ACHN (cell line): ENCODE results near the gene KIAA2012.
A peak's percentile ranks its signal among the peaks of the same experiment; 100 is the strongest.

ENCODE experiments used
- DNase-seq: peaks from one replicate; pipeline ENCODE4 v3.0.0-alpha.2; 2015
- in situ Hi-C: cut with HindIII; loops from 2 replicates; pipeline ENCODE4 v1.10.0; 2017; ENCODE audit warnings: low sequenced_read_pairs, low pct_ligation_motif_present, low pct_unique_long_range_greater_than_20kb

The KIAA2012 gene

GRCh38 chr2:202072737-202073401 lies at the start of gene KIAA2012:
KIAA2012 (plus strand) TSS chr2:202073255; CDS start chr2:202073628, 373 bp downstream.
- in situ Hi-C loops, result no loop called here
- DNase-seq, result no peak

- no peak for DNase-seq
- in situ Hi-C loops, result no loop called here
Observed at GRCh38 chr2:202023904-202024266, 49.2 kb upstream of the KIAA2012 start.

- no peak for DNase-seq
- in situ Hi-C loops, result no loop called here
Observed at GRCh38 chr2:202024871-202025270, 48.2 kb upstream of the KIAA2012 start.

- in situ Hi-C loops, result no loop called here
- DNase-seq, result no peak
Observed at GRCh38 chr2:202025816-202026215, 47.2 kb upstream of the KIAA2012 start.

GRCh38 chr2:202026507-202026906 lies 46.5 kb upstream of the KIAA2012 start:
- DNase-seq, result no peak
- in situ Hi-C loops, result no loop called here

- no peak for DNase-seq
- in situ Hi-C loops, result no loop called here
Observed at GRCh38 chr2:202030691-202031090, 42.4 kb upstream of the KIAA2012 start.

GRCh38 chr2:202031246-202031951 lies 41.7 kb upstream of the KIAA2012 start:
- DNase-seq, result no peak
- in situ Hi-C loops, result no loop called here

- in situ Hi-C loops, result no loop called here
Observed at GRCh38 chr2:202032846-202033316, 40.2 kb upstream of the KIAA2012 start.

GRCh38 chr2:202033317-202034248 lies 39.5 kb upstream of the KIAA2012 start, which contains the start of gene FZD7:
FZD7 (plus strand) TSS chr2:202033855; CDS start chr2:202034648, 793 bp downstream.
- in situ Hi-C loops, result no loop called here
- peak; percentile 92 for DNase-seq

More at GRCh38 chr2:202032846-202033316, 40.2 kb upstream of the KIAA2012 start:
- DNase-seq, result peak; percentile 53

- DNase-seq, result peak; percentile 35
- in situ Hi-C loops, result no loop called here
Observed at GRCh38 chr2:202034249-202035088, 38.6 kb upstream of the KIAA2012 start.

- in situ Hi-C loops, result no loop called here
- DNase-seq, result no peak
Observed at GRCh38 chr2:202035089-202035940, 37.7 kb upstream of the KIAA2012 start.

- no peak for DNase-seq
- in situ Hi-C loops, result no loop called here
Observed at GRCh38 chr2:202035941-202036372, 37.1 kb upstream of the KIAA2012 start.

GRCh38 chr2:202036601-202037037 lies 36.4 kb upstream of the KIAA2012 start:
- in situ Hi-C loops, result no loop called here
- no peak for DNase-seq

GRCh38 chr2:202037086-202037485 lies 36.0 kb upstream of the KIAA2012 start:
- in situ Hi-C loops, result no loop called here
- DNase-seq, result no peak

GRCh38 chr2:202038471-202039277 lies 34.4 kb upstream of the KIAA2012 start:
- DNase-seq, result peak; percentile 69
- in situ Hi-C loops, result no loop called here

GRCh38 chr2:202039278-202040078 lies 33.6 kb upstream of the KIAA2012 start:
- in situ Hi-C loops, result no loop called here
- no peak for DNase-seq
